SU-DHL-6 (cell line): Measurements from ENCODE around the gene SPHK2.

Source experiments
- H2AFZ ChIP-seq: fragments of 200-600 bp; sonication (generic); 2 replicates; pipeline ENCODE4 v1.6.1; 2014; ENCODE audit warnings: low read depth, mild to moderate bottlenecking, moderate library complexity, mixed read lengths, antibody characterized with exemption, low read length; ENCODE audit not compliant: severe bottlenecking
- H3F3A ChIP-seq: fragments of 200-600 bp; shearing (Covaris generic); 2 replicates; pipeline ENCODE4 v1.6.0; 2016; ENCODE audit warnings: antibody characterized with exemption, mild to moderate bottlenecking; ENCODE audit not compliant: insufficient read depth
- H3K27ac ChIP-seq: fragments of 200-600 bp; sonication (generic); 2 replicates; pipeline ENCODE4 v1.5.1; 2016; ENCODE audit warnings: low read depth, mild to moderate bottlenecking, low read length, moderate library complexity, mixed read lengths
- H3K27me3 ChIP-seq: fragments of 200-600 bp; sonication (generic), shearing (Covaris generic); 2 replicates; pipeline ENCODE4 v1.6.0; 2014; ENCODE audit warnings: mild to moderate bottlenecking, low read length
- H3K36me3 ChIP-seq: fragments of 200-600 bp; sonication (generic); 2 replicates; pipeline ENCODE4 v1.6.1; 2014; ENCODE audit warnings: mild to moderate bottlenecking, low read length, mixed read lengths
- H3K4me2 ChIP-seq: fragments of 300-600, 200-600 bp; shearing (Covaris generic), sonication (generic); 2 replicates; pipeline ENCODE4 v1.6.0; 2014; ENCODE audit warnings: low read length, low read depth, mild to moderate bottlenecking; ENCODE audit not compliant: poor library complexity, severe bottlenecking
- H3K4me3 ChIP-seq: fragments of 200-600 bp; sonication (generic); 2 replicates; pipeline ENCODE4 v1.5.1; 2014; ENCODE audit warnings: antibody characterized with exemption, low read length, mild to moderate bottlenecking, mixed read lengths; ENCODE audit not compliant: insufficient read depth, poor library complexity, severe bottlenecking
- H3K79me2 ChIP-seq: fragments of 200-600 bp; sonication (generic); 2 replicates; pipeline ENCODE4 v1.6.1; 2014; ENCODE audit warnings: mild to moderate bottlenecking, low read length, moderate library complexity; ENCODE audit not compliant: insufficient read depth
- H3K9ac ChIP-seq: fragments of 200-600 bp; sonication (generic); 2 replicates; pipeline ENCODE4 v1.7.0; 2014; ENCODE audit warnings: mild to moderate bottlenecking, low read length
- H3K9me2 ChIP-seq: fragments of 200-600 bp; sonication (generic); replicated peaks from 2 replicates; pipeline ENCODE4 v1.6.1; 2014; ENCODE audit warnings: low read length; ENCODE audit not compliant: insufficient read depth
- H3K9me3 ChIP-seq: fragments of 200-600 bp; sonication (generic); 2 replicates; pipeline ENCODE4 v1.6.1; 2014; ENCODE audit warnings: low read length, mixed read lengths; ENCODE audit not compliant: insufficient read depth
- H4K20me1 ChIP-seq: fragments of 200-600 bp; sonication (generic); 2 replicates; pipeline ENCODE4 v1.6.1; 2014; ENCODE audit warnings: low read depth, mild to moderate bottlenecking, antibody characterized with exemption, low read length, moderate library complexity, mixed read lengths
- EZH2phosphoT487 ChIP-seq: fragments of 200-600 bp; sonication (generic), shearing (Covaris generic); conservative IDR thresholded peaks from 2 replicates; pipeline ENCODE4 v1.6.1; 2018; ENCODE audit warnings: mild to moderate bottlenecking, antibody characterized with exemption, low read length, moderate library complexity, mixed read lengths
- TF ChIP-seq, protein P1 (sequence below): fragments of 200-600 bp; sonication (generic); IDR thresholded peaks from one replicate; pipeline ENCODE4 v1.5.1; 2017; ENCODE audit warnings: antibody characterized with exemption, mild to moderate bottlenecking, low read length, moderate library complexity; ENCODE audit not compliant: insufficient read depth, poor library complexity, severe bottlenecking

The SPHK2 gene

GRCh38 chr19:48609571-48610108 lies 9.7 kb upstream of the SPHK2 start:
- Histone ChIP-seq H3K9me2 (no peaks in the 10 kb centered on the region), H2AFZ (no peak overlapping the region), H3K27ac (no peak overlapping the region), H3K36me3 (no peaks in the 10 kb centered on the region), H3K27me3 (no peaks in the 10 kb centered on the region), H3K79me2 (no peaks in the 10 kb centered on the region), H3K4me2 (no peak overlapping the region), H3F3A (peaks cover 5% of the 10 kb centered on the region; the same call in 1 of the 2 replicates), H3K9ac (no peak overlapping the region), H3K9me3 (no peaks in the 10 kb centered on the region), H4K20me1 (no peaks in the 10 kb centered on the region), H3K4me3 (no peak overlapping the region)
- no peak for TF ChIP-seq EZH2phosphoT487
- TF ChIP-seq, protein P1, sequence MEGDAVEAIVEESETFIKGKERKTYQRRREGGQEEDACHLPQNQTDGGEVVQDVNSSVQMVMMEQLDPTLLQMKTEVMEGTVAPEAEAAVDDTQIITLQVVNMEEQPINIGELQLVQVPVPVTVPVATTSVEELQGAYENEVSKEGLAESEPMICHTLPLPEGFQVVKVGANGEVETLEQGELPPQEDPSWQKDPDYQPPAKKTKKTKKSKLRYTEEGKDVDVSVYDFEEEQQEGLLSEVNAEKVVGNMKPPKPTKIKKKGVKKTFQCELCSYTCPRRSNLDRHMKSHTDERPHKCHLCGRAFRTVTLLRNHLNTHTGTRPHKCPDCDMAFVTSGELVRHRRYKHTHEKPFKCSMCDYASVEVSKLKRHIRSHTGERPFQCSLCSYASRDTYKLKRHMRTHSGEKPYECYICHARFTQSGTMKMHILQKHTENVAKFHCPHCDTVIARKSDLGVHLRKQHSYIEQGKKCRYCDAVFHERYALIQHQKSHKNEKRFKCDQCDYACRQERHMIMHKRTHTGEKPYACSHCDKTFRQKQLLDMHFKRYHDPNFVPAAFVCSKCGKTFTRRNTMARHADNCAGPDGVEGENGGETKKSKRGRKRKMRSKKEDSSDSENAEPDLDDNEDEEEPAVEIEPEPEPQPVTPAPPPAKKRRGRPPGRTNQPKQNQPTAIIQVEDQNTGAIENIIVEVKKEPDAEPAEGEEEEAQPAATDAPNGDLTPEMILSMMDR, result no peak

GRCh38 chr19:48611872-48612271 lies 7.4 kb upstream of the SPHK2 start:
- H3K27me3 ChIP-seq, result no peaks in the 10 kb centered on the region
- no peak overlapping the region for H3K27ac ChIP-seq
- peaks cover 3% of the 10 kb centered on the region; the same call in 1 of the 2 replicates for H3K36me3 ChIP-seq
- H3K4me3 ChIP-seq, result no peak overlapping the region
- H3F3A ChIP-seq, result peaks cover 5% of the 10 kb centered on the region
- H3K9ac ChIP-seq, result no peak overlapping the region
- H4K20me1 ChIP-seq, result no peaks in the 10 kb centered on the region; the same call in 1 of the 2 replicates
- H3K9me3 ChIP-seq, result no peaks in the 10 kb centered on the region
- H2AFZ ChIP-seq, result no peak overlapping the region
- no peak overlapping the region for H3K4me2 ChIP-seq
- TF ChIP-seq, protein P1, result no peak
- no peak for TF ChIP-seq EZH2phosphoT487
- H3K79me2 ChIP-seq, result peaks cover 9% of the 10 kb centered on the region; the same call in 1 of the 2 replicates
- H3K9me2 ChIP-seq, result no peaks in the 10 kb centered on the region

DNA sequence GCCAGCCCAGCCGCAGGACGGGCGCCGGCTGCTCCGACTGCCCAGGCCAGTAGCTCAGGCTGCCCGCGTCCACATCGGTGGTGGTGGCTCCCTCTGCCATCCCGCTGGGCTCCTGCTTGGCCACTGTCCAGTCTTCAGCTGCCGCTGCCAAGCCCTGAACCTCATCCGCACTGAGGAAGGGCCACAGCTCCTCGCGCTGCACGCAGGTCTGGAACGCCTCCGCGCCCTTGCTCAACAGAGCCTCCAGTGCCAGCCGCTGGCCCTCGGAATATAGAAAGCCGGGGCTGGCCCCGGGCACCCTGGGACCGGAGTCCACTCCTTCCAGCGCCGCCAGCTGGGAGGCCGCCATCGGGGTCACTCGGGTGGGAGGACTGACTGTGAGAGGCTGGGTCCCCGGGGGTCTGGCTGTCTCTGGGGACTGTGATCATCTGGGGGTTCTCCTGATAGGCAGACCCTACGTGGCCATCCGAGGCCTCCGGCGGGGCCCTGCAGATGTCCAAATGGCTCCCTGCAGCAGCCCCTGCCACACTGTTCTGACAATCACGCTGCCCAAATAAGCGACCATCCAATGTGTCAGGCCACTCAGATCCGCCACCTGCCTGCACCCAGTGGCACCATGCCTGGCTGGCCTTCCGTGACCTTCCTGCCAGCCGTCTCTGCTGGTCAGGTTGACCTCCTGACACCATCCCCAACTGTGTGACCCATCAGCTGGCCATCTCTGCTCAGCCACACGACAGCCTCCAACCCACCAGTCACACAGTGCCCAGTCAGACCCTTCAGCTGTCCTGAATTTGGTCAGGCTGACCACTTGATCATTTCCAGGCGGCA lies 6.1 kb upstream of the SPHK2 start:
- Histone ChIP-seq H3K27ac (no peak overlapping the region), H2AFZ (no peak overlapping the region), H3K9me3 (no peaks in the 10 kb centered on the region), H3K4me2 (no peak overlapping the region), H3K27me3 (no peaks in the 10 kb centered on the region), H3K79me2 (peaks cover 23% of the 10 kb centered on the region), H3K4me3 (no peak overlapping the region), H4K20me1 (peaks cover 14% of the 10 kb centered on the region), H3K9me2 (no peaks in the 10 kb centered on the region), H3K9ac (no peak overlapping the region), H3K36me3 (peaks cover 13% of the 10 kb centered on the region), H3F3A (peaks cover 15% of the 10 kb centered on the region)
- TF ChIP-seq EZH2phosphoT487, result no peak
- TF ChIP-seq, protein P1, result no peak
